ENCODE data around the gene DNER. TPM values are rescaled to one million over a fixed set of nuclear protein-coding genes. Genes with fewer than 3 reads are reported as not detected.

The DNER gene
- total RNA-seq, 1 experiment from 2014 or later: 3.7 TPM

- Mint-ChIP-seq H3K27me3 (ENCODE audit: low read depth) (no peaks in the 10 kb centered on the region), H3K36me3 (no peaks in the 10 kb centered on the region), H3K9me3 (no peaks in the 10 kb centered on the region), H3K4me3 (no peak overlapping the region), H3K4me1 (peaks cover 22% of the 10 kb centered on the region), H3K27ac (no peak overlapping the region)
- ATAC-seq: no peak
- ChIA-PET CTCF (no interaction called here), POLR2A (no interaction called here)
- TF ChIP-seq FOXP4 (CRISPR knock-in tag; IDR thresholded peaks at IDR 0.05): no peak
- TF ChIP-seq, protein P1, sequence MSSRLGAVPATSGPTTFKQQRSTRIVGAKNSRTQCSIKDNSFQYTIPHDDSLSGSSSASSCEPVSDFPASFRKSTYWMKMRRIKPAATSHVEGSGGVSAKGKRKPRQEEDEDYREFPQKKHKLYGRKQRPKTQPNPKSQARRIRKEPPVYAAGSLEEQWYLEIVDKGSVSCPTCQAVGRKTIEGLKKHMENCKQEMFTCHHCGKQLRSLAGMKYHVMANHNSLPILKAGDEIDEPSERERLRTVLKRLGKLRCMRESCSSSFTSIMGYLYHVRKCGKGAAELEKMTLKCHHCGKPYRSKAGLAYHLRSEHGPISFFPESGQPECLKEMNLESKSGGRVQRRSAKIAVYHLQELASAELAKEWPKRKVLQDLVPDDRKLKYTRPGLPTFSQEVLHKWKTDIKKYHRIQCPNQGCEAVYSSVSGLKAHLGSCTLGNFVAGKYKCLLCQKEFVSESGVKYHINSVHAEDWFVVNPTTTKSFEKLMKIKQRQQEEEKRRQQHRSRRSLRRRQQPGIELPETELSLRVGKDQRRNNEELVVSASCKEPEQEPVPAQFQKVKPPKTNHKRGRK (CRISPR knock-in tag; IDR thresholded peaks at IDR 0.05; ENCODE audit: borderline replicate concordance): no peak
- TF ChIP-seq SMAD4 (CRISPR knock-in tag; IDR thresholded peaks at IDR 0.05): no peak
- TF ChIP-seq, protein P2, sequence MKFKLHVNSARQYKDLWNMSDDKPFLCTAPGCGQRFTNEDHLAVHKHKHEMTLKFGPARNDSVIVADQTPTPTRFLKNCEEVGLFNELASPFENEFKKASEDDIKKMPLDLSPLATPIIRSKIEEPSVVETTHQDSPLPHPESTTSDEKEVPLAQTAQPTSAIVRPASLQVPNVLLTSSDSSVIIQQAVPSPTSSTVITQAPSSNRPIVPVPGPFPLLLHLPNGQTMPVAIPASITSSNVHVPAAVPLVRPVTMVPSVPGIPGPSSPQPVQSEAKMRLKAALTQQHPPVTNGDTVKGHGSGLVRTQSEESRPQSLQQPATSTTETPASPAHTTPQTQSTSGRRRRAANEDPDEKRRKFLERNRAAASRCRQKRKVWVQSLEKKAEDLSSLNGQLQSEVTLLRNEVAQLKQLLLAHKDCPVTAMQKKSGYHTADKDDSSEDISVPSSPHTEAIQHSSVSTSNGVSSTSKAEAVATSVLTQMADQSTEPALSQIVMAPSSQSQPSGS (CRISPR knock-in tag; IDR thresholded peaks at IDR 0.05; ENCODE audit: borderline replicate concordance, low read depth): no peak
- no peak for TF ChIP-seq TP53 (CRISPR knock-in tag; IDR thresholded peaks at IDR 0.05)
- TF ChIP-seq HMGA2 (CRISPR knock-in tag; IDR thresholded peaks at IDR 0.05): no peak
- no peak for TF ChIP-seq SMAD3 (CRISPR knock-in tag; IDR thresholded peaks at IDR 0.05; ENCODE audit: borderline replicate concordance)
- TF ChIP-seq GTF2I (CRISPR knock-in tag; conservative IDR thresholded peaks at IDR 0.05): no peak
- no peak for TF ChIP-seq ZNF281 (CRISPR knock-in tag; IDR thresholded peaks at IDR 0.05)
- no peak for TF ChIP-seq ZSCAN18 (CRISPR knock-in tag; IDR thresholded peaks at IDR 0.05)
- TF ChIP-seq AFF4 (CRISPR knock-in tag; IDR thresholded peaks at IDR 0.05; ENCODE audit: borderline replicate concordance): no peak
- no peak for TF ChIP-seq ZNF423 (CRISPR knock-in tag; IDR thresholded peaks at IDR 0.05)
- no peak for DNase-seq (ENCODE audit: low spot score)
These were observed 189.6 kb downstream of the DNER start for GRCh38 chr2:229524799-229525198.

Measured in WTC11 (cell line).